Cortex of kidney (tissue), 1 donor: ENCODE data around the gene CSMD2.

Source experiments
- DNase-seq: peaks from one replicate; lab custom pipeline; 2025; lab: John Stamatoyannopoulos, UW

Gene CSMD2

DNA sequence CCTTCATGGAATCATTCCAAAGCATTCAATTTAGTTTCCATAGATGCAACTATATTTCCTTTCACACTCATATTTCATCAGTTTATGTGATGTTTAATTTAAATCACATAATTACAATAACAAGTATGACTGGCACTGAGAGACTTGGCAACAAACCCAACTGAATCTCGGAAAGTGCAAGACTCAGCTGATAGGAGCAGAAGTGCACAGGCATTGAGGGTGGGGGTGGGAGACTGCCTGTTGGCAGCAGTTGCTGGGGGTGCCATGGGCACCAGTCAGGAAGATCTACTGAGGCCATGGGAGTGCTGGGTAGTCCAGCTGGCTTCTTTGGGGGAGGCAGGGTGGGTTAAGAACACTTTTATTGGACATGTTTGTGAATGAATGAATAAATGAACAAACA lies 311.6 kb downstream of the CSMD2 start:
- no peak for DNase-seq

DNA sequence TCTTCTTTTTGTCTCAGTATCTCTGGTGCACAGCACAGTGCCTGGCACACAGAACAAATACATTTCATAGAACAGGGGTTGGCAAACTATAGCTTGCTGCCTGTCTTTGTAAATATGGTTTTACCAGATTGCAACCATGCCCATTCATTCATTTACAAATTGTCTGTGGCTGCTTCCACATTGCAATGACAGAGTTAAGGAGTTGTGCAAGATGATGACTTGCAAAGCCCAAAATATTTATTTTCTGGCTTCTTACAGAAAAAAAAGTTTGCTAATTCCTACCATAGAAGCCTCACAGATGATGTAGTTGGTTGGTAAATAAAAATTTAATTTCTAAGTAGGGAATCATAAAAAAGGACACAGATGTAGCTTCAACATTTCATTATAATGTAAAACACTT lies 312.3 kb downstream of the CSMD2 start:
- no peak for DNase-seq

DNA sequence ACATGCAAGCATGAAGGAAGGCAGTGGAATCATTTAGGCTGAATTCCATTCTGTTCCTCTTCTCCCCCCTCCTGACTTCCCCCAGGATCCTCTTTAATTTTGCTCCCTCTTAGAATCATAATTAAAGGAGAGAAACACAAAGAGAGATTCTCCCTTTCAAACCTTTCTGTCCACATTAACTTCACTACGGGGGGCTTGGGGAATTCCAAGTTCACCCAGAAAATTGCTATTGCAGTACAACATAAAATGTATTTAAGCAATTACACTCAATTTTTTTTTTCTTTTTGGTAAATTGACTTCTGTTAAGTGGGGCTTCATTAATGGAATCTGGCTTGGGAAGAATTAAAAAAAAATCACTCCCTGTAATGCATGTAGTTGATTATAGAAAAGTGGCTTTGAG lies 314.5 kb downstream of the CSMD2 start:
- DNase-seq: no peak

- no peak for DNase-seq
Observed at GRCh38 chr1:33849211-33849610, 315.8 kb downstream of the CSMD2 start.

- DNase-seq: no peak
Observed at GRCh38 chr1:33848205-33848937, 316.7 kb downstream of the CSMD2 start.

DNA sequence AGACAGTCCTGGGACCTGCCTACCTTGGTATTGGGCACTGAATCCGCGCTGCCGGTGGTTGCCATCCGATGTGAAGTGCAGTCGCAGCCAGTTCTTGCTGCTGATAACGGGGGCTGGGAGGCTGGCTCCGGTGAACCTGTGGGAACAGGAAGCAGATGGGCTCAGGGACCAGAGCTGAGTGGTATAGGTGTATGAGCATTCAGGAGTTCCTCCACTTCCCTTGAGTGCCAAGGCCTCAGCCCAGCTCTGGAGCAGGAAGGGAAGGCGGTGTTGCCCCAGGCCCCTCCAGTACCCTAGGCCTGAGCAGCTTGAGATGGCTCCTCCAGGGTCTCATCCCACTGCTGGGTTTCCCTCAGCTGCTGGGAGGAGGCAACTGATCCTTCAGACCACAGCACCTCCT lies 318.2 kb downstream of the CSMD2 start:
- no peak for DNase-seq

DNA sequence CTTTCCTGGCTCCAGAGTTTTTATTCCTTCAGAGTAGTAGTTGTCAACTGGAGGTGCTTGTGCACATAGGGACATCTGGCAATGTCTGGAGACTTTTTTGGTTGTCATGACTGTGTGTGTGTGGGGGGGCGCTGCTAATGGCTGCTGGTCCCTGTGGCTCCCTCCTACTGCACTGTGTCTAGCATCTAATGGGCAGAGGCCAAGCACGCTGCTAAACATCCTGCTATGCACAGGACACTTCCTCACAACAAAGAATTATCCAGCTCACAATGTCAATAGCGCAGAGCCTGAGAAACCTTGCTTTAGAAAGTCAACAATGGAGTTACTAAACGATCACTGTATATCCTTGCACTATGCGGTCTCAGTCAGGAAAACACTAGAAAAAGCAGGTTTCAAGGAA lies 320.9 kb downstream of the CSMD2 start:
- no peak for DNase-seq

GRCh38 chr1:33842348-33842747 lies 322.7 kb downstream of the CSMD2 start:
- DNase-seq: no peak

DNA sequence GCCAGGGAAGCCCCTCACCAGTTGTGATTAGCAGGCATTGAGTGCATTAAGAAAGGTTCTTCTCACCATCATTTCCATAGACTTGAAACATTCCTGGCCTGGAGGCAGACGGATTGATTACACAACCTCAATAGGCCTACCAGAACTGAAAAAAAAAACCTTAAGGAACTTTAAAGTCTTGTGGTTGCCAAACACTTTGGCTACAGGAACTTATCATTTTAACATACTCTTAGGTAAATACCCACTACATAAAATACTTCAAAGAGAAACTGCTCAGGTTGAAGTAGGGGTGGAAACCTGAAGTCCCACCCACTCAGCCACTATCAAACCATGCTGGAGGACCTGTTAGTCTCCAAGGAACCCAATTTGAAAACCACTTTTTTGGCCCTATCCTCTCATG lies 323.5 kb downstream of the CSMD2 start:
- no peak for DNase-seq

- no peak for DNase-seq
Observed at GRCh38 chr1:33837635-33838034, 327.4 kb downstream of the CSMD2 start.

DNA sequence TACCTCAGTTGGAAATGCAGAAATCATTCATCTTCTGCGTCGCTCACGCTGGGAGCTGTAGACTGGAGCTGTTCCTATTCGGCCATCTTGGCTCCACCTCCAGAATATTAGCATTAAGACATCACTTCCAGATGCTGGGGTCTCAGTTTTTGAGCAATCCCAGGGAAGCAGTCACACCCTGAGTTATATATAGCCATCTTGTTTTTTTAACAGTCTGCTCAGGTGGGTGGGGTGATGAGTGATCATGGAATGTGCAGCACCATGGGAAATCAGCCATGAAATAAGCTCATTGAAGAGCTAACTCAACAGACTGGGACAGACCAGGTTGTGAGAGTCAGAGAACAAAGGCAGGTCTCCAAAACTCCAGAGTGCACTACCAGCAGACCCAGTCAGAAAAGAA lies 328.1 kb downstream of the CSMD2 start:
- DNase-seq: no peak

DNA sequence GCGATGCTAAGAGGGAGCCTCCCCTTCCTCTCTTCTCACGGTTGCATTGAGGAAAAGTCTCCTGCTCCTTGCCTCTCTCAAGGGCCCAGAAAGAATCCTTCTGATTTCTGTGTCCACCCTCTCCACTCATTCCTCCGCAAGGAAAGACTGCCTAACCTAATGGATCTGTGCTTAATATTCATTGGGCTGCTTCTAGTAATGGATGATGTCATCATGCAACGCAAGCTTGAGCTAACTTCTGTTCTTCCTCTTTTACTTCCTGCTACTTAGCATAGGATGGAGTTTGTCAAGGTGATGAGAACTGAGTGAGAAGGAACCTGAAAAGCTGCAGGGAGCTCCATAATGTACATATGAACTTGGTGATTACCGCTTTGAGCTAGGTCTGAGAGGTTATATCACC lies 336.4 kb downstream of the CSMD2 start:
- DNase-seq: no peak

GRCh38 chr1:33828059-33828458 lies 337.0 kb downstream of the CSMD2 start:
- DNase-seq: no peak

GRCh38 chr1:33826711-33827110 lies 338.3 kb downstream of the CSMD2 start:
- no peak for DNase-seq

- no peak for DNase-seq
Observed at GRCh38 chr1:33826311-33826710, 338.7 kb downstream of the CSMD2 start.

- DNase-seq: no peak
Observed at GRCh38 chr1:33825506-33825905, 339.5 kb downstream of the CSMD2 start.

DNA sequence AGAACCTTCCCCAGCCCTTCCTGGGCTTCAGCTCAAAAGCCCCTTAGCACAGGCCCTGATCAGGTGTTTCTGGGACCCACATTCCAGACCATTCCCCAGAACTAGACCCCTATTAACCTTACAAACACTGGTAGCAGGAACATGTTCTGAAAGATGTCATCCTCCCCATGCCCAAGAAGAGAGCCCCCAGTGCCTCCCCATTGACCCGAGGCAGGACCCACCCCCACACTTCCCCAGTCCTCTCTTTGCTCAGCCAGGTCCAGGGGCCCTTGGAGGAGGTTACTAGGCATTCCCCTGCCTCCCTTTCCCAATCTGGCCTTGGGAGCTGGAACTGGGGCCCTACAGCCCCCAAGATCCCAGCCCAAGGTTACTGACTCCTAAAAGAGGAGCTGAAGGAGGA lies 340.1 kb downstream of the CSMD2 start:
- no peak for DNase-seq

DNA sequence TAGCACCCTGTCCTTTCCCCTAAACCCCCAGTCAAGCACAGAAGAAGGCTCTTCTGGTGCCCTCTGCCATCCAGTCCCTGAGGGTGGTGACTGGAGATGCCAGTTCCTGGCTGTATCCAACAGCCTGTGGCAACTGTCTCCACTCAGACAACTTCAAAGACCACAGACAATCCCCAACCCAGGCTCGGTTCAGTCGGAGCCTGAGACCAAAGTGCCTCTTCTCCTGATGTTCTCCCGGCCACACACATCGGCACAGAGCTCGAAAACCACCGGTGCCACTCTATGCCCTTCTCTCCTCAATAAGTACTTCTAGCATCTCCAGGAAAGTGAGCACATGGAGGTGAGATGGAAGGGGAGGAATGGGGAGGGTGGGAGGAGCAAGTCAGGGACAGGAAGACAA lies 340.7 kb downstream of the CSMD2 start:
- DNase-seq: no peak

- no peak for DNase-seq
Observed at GRCh38 chr1:33823830-33824229, 341.2 kb downstream of the CSMD2 start.

DNA sequence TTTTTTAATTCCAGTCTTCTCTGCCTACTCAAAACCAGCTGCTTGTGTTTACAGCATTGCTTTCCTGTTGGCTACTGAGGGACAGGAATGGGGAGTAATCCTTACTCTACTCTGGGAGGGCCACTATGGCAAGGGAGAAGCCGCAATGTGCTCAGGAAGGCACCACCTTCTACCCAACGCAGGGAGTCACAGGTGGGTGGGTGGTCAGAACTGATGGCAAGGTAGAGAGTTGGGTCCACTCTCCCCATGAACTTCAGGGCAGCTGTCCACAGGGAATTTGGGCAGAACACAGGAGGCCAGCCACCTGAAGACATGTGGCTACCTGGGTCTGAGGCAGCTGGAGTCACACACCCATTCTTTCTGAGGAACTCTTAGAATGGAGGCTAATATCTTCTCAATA lies 341.6 kb downstream of the CSMD2 start:
- DNase-seq: no peak

- DNase-seq: no peak
Observed at GRCh38 chr1:33822396-33822795, 342.6 kb downstream of the CSMD2 start.

GRCh38 chr1:33821291-33821690 lies 343.7 kb downstream of the CSMD2 start:
- no peak for DNase-seq

DNA sequence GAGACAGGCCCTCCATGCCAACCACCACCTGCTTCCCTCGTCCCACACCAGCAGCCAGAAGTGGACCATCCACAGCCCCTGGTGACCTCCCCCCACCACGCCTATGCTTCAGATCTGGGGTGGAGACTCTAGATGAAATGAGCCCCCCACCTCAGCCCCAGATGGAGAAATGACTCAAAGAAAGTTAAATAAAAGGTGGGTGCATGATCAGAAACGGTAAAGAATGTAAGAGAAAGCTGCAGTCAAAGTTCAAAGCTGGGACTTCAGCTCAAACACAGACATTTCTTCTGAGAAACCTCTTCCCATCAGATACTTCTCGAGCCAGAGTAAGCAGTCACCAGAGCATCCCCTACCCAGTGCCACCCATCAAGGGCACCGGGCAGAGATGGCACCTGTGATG lies 344.2 kb downstream of the CSMD2 start:
- no peak for DNase-seq

GRCh38 chr1:33819913-33820311 lies 345.1 kb downstream of the CSMD2 start:
- no peak for DNase-seq
